Vagina (tissue), 2 donors: ENCODE measurements around the gene GATAD2A.

Experiments used
- POLR2AphosphoS5 ChIP-seq, 2 donors: sonication (generic); formaldehyde crosslinking; IDR thresholded peaks; one replicate each; pipeline ENCODE4 v1.9.0; 2017; ENCODE audit warnings: antibody characterized with exemption in 2 of 2, mild to moderate bottlenecking in 2 of 2, low read depth in 1 of 2; ENCODE audit not compliant: insufficient read depth in 1 of 2
- TF ChIP-seq, protein P1 (sequence below), 3 experiments: fragments of 450-650 bp in 2 of 3; fragments of 200-600 bp in 1 of 3; sonication (generic) in 1 of 3; IDR thresholded peaks; one replicate each; pipeline ENCODE4 v1.5.1; 2017 to 2019; ENCODE audit warnings: antibody characterized with exemption in 3 of 3, mild to moderate bottlenecking in 2 of 3, moderate library complexity in 2 of 3

DNA sequence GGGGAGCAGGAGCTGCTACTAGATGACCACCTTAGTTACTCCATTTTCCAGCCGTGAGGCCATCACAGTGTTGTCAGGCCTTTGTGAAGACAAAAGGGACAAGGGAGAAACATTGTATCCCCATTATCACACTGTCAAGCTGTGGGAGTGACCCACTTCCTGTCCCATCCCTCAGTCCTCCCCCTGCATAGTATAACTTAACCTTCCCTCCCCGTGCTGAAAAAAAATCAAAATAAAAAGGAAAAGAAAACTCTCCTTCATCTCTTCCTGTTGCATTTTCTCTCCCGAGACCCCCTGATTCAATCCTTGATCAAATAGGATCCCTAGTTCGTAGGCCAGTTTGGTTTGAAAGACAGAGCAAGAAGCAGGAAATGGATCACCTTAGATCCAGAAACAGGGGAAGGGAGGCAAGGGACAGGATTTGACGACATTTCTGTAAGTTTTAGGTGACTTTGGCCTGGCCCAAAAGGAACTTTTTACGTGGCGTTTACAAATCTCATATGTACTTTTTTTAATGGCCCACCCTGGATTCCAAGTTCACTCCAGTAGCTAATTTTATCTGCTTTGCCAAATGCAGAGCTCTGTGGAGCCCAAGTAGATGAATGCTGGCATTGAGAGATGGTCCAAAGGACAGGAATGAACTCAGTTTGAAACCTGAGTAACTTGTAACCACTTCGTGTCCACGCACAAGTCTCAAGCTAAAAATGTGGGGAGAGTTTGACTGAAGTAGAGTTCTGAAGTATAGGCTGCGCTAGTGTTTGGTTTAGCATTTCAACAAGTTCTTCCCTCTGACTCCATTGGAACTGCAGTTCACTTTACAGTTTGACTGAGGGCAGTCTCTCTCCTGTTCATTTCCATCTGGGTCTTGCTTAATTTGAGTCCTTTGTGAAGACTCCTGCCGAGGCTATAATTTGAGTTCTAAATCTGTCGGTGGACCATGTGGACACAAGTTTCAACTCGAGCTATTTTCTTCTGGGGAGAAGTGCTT, 16.6 kb upstream of the GATAD2A start:
- no peak for TF ChIP-seq POLR2AphosphoS5 (IDR thresholded peaks at IDR 0.05; ENCODE audit: insufficient read depth in 1 of 2, low read depth in 1 of 2)
- TF ChIP-seq, protein P1, sequence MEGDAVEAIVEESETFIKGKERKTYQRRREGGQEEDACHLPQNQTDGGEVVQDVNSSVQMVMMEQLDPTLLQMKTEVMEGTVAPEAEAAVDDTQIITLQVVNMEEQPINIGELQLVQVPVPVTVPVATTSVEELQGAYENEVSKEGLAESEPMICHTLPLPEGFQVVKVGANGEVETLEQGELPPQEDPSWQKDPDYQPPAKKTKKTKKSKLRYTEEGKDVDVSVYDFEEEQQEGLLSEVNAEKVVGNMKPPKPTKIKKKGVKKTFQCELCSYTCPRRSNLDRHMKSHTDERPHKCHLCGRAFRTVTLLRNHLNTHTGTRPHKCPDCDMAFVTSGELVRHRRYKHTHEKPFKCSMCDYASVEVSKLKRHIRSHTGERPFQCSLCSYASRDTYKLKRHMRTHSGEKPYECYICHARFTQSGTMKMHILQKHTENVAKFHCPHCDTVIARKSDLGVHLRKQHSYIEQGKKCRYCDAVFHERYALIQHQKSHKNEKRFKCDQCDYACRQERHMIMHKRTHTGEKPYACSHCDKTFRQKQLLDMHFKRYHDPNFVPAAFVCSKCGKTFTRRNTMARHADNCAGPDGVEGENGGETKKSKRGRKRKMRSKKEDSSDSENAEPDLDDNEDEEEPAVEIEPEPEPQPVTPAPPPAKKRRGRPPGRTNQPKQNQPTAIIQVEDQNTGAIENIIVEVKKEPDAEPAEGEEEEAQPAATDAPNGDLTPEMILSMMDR (IDR thresholded peaks at IDR 0.05), result no peak
